ENCODE data around the gene E4F1. TPM values are rescaled to one million over a fixed set of nuclear protein-coding genes. Genes with fewer than 3 reads are reported as not detected.
A peak's percentile ranks its signal among the peaks of the same experiment; 100 is the strongest.
"Not testable (repeated sequence)": the region's sequence is repeated elsewhere in the genome, so short reads cannot be mapped to it uniquely, and the experiment has no call there.

Gene E4F1
- total RNA-seq, 2 experiments from 2014 or later: 26.3 to 29.4 TPM

- H3K36me3 Mint-ChIP-seq (ENCODE audit: low read depth): peaks cover 41% of the 10 kb centered on the region
- CTCF ChIA-PET: interaction anchor here (0.9 to 2.7 kb wide), 2 partner anchors 16 to 58 kb away, joined by 3 to 15 read pairs; partner anchors contain the start of gene RNPS1
- no peak overlapping the region for H3K4me3 Mint-ChIP-seq
- H3K9me3 Mint-ChIP-seq: no peaks in the 10 kb centered on the region
- peaks cover 21% of the 10 kb centered on the region for H3K4me1 Mint-ChIP-seq
- no peak for DNase-seq
- POLR2A ChIA-PET: interaction anchor here (0.6 to 5.4 kb wide), 9 partner anchors 12 to 660 kb away, joined by 3 to 43 read pairs (median 6); partner anchors contain the start of genes AMDHD2, DNASE1L2, NUBP2 and RNPS1
- H3K27ac Mint-ChIP-seq: peak overlapping the region; percentile 40
- no peaks in the 10 kb centered on the region for H3K27me3 Mint-ChIP-seq
Observed at GRCh38 chr16:2252806-2253148, 29.4 kb downstream of the E4F1 start.

DNA sequence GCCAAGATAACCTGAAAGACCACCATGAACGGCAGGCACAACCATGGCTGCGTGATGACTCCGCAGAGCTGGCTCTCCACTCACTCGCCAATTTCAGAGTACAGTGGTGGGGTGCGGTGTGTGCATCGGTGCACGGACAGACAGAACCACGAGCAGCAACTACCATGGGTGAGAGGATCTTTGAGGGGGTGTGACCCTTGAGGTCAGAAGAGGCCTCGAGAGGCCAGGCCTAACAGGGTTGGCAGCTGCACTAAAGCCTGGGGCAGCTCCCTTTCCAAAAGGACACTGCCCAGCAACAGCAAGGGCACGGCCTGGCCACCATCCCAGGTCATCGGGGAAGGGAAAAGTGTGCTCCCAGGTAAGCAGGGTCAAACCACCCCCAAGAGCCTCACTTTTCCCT is 29.9 kb downstream of the E4F1 start:
- peaks cover 46% of the 10 kb centered on the region for H3K36me3 Mint-ChIP-seq (ENCODE audit: low read depth)
- ChIA-PET POLR2A (interaction anchor here (0.7 to 5.4 kb wide), 6 partner anchors 11 to 660 kb away, joined by 3 to 43 read pairs (median 10); partner anchors contain the start of genes RNPS1 and TRAF7), CTCF (interaction anchor here (2.7 kb wide), 1 partner anchor 58 kb away, joined by 15 read pairs; no protein-coding TSS in a partner anchor)
- peaks cover 21% of the 10 kb centered on the region for H3K4me1 Mint-ChIP-seq
- H3K4me3 Mint-ChIP-seq: no peak overlapping the region
- H3K27me3 Mint-ChIP-seq: no peaks in the 10 kb centered on the region
- H3K9me3 Mint-ChIP-seq: no peaks in the 10 kb centered on the region
- no peak for DNase-seq
- no peak overlapping the region for H3K27ac Mint-ChIP-seq

GRCh38 chr16:2256531-2257140 is 33.2 kb downstream of the E4F1 start:
- Mint-ChIP-seq H3K27me3 (no peaks in the 10 kb centered on the region), H3K4me3 (no peak overlapping the region), H3K9me3 (no peaks in the 10 kb centered on the region), H3K36me3 (ENCODE audit: low read depth) (peaks cover 64% of the 10 kb centered on the region), H3K4me1 (peaks cover 10% of the 10 kb centered on the region), H3K27ac (no peak overlapping the region)
- ChIA-PET CTCF (interaction anchor here (0.8 kb wide), 1 partner anchor 105 kb away, joined by 3 read pairs; no protein-coding TSS in a partner anchor), POLR2A (interaction anchor here (1.0 to 1.7 kb wide), 2 partner anchors 13 to 42 kb away, joined by 6 read pairs; partner anchors contain the start of gene PGP)
- no peak for DNase-seq

DNA sequence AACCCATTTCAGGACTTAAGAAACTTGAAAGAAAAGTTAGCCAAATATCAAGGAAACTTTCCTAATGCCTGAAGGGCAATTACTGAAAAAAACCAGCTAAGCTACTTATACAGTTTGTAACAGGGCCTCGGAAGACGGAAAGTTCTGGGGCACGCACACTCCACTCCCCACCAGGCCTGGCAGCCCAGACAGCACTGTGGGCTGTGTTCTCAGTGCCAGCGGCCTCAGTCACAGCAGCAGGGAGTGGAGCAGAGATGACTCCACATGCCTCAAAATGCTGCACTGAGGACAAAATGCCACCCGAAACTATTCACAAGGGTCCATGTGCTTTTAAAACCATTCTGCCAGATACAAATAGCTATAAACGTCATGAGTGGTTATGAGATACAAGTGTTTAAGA is 34.3 kb downstream of the E4F1 start:
- no peaks in the 10 kb centered on the region for H3K9me3 Mint-ChIP-seq
- POLR2A ChIA-PET: no interaction called here
- DNase-seq: no peak
- H3K27me3 Mint-ChIP-seq: no peaks in the 10 kb centered on the region
- H3K27ac Mint-ChIP-seq: no peak overlapping the region
- peaks cover 72% of the 10 kb centered on the region for H3K36me3 Mint-ChIP-seq (ENCODE audit: low read depth)
- peaks cover 6% of the 10 kb centered on the region for H3K4me1 Mint-ChIP-seq
- CTCF ChIA-PET: interaction anchor here (0.6 kb wide), 1 partner anchor 662 kb away, joined by 3 read pairs; no protein-coding TSS in a partner anchor
- H3K4me3 Mint-ChIP-seq: no peak overlapping the region

DNA sequence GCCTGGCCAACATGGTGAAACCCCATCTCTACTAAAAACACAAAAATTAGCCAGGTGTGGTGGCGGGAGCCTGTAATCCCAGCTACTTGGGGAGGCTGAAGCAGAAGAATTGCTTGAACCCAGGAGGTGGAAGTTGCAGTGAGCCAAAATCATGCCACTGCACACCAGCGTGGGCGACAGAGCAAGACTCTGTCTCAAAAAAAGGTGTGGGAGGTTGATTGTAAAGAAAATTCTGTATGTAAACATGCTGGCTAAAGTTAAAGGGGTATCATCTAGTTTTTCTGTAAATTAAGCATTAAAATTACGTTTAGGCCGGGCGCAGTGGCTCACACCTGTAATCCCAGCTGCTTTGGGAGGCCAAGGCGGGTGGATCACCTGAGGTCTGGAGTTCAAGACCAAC is 35.1 kb downstream of the E4F1 start:
- H3K9me3 Mint-ChIP-seq, H3K27me3 Mint-ChIP-seq, H3K4me3 Mint-ChIP-seq, CTCF ChIA-PET, DNase-seq, H3K27ac Mint-ChIP-seq, POLR2A ChIA-PET, H3K4me1 Mint-ChIP-seq: not testable (repeated sequence)
- H3K36me3 Mint-ChIP-seq (ENCODE audit: low read depth): peaks cover 70% of the 10 kb centered on the region

DNA sequence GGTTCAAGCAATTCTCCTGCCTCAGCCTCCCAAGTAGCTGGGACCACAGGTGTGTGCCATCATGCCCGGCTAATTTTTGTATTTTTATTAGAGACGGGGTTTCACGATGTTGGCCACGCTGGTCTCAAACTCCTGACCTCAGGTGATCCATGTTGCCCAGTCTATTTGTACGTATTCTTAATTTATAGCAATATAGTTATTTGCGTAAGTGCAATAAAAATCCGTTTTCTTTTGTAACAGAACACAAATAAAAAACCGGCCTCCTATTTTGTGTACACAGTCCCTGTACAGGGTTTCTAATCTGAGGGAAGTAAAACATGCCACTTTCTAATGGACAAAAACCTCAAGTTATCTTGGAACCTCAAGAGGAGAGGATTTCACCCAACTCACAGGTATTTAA is 36.9 kb downstream of the E4F1 start:
- ChIA-PET CTCF (no interaction called here), POLR2A (interaction anchor here (1.9 kb wide), 1 partner anchor 9 kb away, joined by 9 read pairs; the partner anchor contains the start of gene ECI1)
- DNase-seq: no peak
- Mint-ChIP-seq H3K9me3 (no peaks in the 10 kb centered on the region), H3K36me3 (ENCODE audit: low read depth) (peaks cover 76% of the 10 kb centered on the region), H3K27me3 (no peaks in the 10 kb centered on the region), H3K27ac (no peak overlapping the region), H3K4me3 (no peak overlapping the region), H3K4me1 (peaks cover 12% of the 10 kb centered on the region)

- peaks cover 29% of the 10 kb centered on the region for H3K4me1 Mint-ChIP-seq
Observed at GRCh38 chr16:2263026-2263425, 39.6 kb downstream of the E4F1 start.

DNA sequence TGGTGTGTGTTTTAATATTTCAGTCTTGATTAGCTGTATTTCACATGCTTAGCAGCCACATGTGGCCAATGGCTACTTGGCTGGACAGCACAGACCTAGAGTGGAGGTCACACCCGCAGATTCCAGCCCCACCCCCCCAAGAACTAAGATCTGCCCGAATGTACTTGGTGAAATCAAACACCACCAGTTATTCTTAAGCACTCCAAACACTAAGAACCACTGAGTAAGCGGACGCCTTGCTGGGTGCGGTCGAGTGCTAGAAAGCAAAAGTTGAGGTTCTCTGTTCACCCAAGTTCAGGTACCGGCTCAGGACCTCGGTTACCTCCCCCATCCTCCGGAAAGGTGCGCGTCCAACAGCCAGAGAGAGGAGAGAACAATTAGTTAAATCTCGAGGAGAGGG is 43.5 kb downstream of the E4F1 start:
- H3K4me1 Mint-ChIP-seq: peaks cover 40% of the 10 kb centered on the region
- CTCF ChIA-PET, H3K9me3 Mint-ChIP-seq, H3K27me3 Mint-ChIP-seq: not testable (repeated sequence)
- peaks cover 47% of the 10 kb centered on the region for H3K36me3 Mint-ChIP-seq (ENCODE audit: low read depth)
- peak overlapping the region; percentile 97 for H3K27ac Mint-ChIP-seq
- peak overlapping the region; percentile 95 for H3K4me3 Mint-ChIP-seq
- POLR2A ChIA-PET: interaction anchor here (1.0 to 5.3 kb wide), 2 partner anchors 15 to 52 kb away, joined by 4 to 42 read pairs; partner anchors contain the start of genes ECI1 and PGP
- DNase-seq: peak; percentile 53

More at GRCh38 chr16:2263026-2263425, 39.6 kb downstream of the E4F1 start:
- peaks cover 67% of the 10 kb centered on the region for H3K36me3 Mint-ChIP-seq (ENCODE audit: low read depth)
- not testable (repeated sequence) for H3K27me3 Mint-ChIP-seq, H3K27ac Mint-ChIP-seq, DNase-seq, H3K4me3 Mint-ChIP-seq, H3K9me3 Mint-ChIP-seq
- ChIA-PET POLR2A (interaction anchor here (5.3 kb wide), 1 partner anchor 11 kb away, joined by 42 read pairs; the partner anchor contains the start of gene ECI1), CTCF (interaction anchor here (2.1 kb wide), 1 partner anchor 12 kb away, joined by 6 read pairs; the partner anchor contains the start of gene ECI1)

DNA sequence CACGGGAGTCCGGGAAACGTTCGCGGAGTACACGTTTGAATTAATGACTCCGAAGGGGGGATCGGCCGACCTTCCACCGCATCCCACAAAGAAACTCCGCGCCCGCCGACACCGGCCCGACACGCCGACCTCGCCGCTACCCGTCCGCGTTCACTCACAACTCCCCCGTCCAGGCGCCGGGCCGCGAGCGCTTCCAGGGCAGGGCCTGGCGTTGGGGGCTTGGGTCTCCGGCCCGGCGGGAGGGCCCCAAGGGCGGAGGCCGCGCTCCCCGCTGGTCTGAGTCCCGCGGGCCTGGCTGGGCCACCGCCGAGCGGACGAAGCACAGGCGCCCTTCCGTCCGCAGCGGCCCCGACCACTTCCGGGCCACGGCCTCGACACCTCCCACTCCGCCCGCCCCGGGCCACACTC is 44.1 kb downstream of the E4F1 start:
- Mint-ChIP-seq H3K4me1 (peaks cover 40% of the 10 kb centered on the region), H3K27ac (peak overlapping the region; percentile 97), H3K36me3 (ENCODE audit: low read depth) (peaks cover 40% of the 10 kb centered on the region), H3K4me3 (peak overlapping the region; percentile 95)
- H3K27me3 Mint-ChIP-seq, H3K9me3 Mint-ChIP-seq, DNase-seq, CTCF ChIA-PET: not testable (repeated sequence)
- POLR2A ChIA-PET: interaction anchor here (5.3 kb wide), 1 partner anchor 15 kb away, joined by 42 read pairs; the partner anchor contains the start of gene ECI1

GRCh38 chr16:2267913-2268666 is 44.7 kb downstream of the E4F1 start, which contains the start of gene RNPS1:
RNPS1 (minus strand) TSS chr16:2268126; CDS start chr16:2264643, 3,483 bp downstream.
- Mint-ChIP-seq H3K27ac (peak within 1 kb of the TSS; percentile 97), H3K4me3 (peak within 1 kb of the TSS; percentile 95), H3K9me3 (no peaks in the 10 kb centered on the region), H3K27me3 (no peaks in the 10 kb centered on the region), H3K4me1 (peaks cover 40% of the 10 kb centered on the region), H3K36me3 (ENCODE audit: low read depth) (peaks cover 35% of the 10 kb centered on the region)
- POLR2A ChIA-PET: interaction anchor here (0.7 to 4.1 kb wide), 12 partner anchors 12 to 253 kb away, joined by 3 to 43 read pairs (median 4); partner anchors contain the start of genes ABCA3, CCNF, E4F1 and ECI1
- DNase-seq: peak; percentile 96
- CTCF ChIA-PET: interaction anchor here (1.2 to 1.7 kb wide), 2 partner anchors 16 to 73 kb away, joined by 3 to 4 read pairs; no protein-coding TSS in a partner anchor

DNA sequence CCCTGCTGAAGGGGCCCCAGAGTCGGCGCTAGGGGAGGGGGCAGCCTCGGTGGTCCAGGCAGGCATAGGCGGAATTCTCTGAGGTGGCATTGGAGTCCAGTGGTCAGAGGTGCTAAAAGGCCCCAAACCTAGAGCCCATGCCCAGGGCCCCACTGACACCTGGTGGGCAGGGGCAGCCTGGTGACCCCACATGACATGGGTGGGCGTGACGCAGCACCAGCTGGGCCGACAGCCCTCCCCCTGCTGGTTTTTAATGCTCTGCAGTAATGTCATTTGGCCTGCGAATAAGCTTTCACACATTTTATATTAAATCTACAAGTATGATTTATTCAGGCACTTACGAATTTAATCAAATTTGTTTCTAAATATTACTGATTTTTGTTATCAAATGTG is 46.7 kb downstream of the E4F1 start:
- POLR2A ChIA-PET: interaction anchor here (1.1 to 4.1 kb wide), 7 partner anchors 8 to 70 kb away, joined by 3 to 43 read pairs (median 5); partner anchors contain the start of genes ABCA3, ECI1 and PGP
- peaks cover 20% of the 10 kb centered on the region for H3K36me3 Mint-ChIP-seq (ENCODE audit: low read depth)

GRCh38 chr16:2270588-2271470 is 47.4 kb downstream of the E4F1 start:
- Mint-ChIP-seq H3K4me1 (peaks cover 24% of the 10 kb centered on the region), H3K36me3 (ENCODE audit: low read depth) (peaks cover 16% of the 10 kb centered on the region), H3K27ac (no peak overlapping the region), H3K4me3 (no peak overlapping the region), H3K9me3 (no peaks in the 10 kb centered on the region), H3K27me3 (no peaks in the 10 kb centered on the region)
- CTCF ChIA-PET: no interaction called here
- POLR2A ChIA-PET: interaction anchor here (0.6 to 4.1 kb wide), 5 partner anchors 9 to 252 kb away, joined by 3 to 43 read pairs (median 3); partner anchors contain the start of genes ABCA3 and ECI1
- no peak for DNase-seq

More for the DNA sequence above, 46.7 kb downstream of the E4F1 start:
- no peak for DNase-seq
- peak overlapping the region; percentile 95 for H3K4me3 Mint-ChIP-seq
- CTCF ChIA-PET: no interaction called here
- no peaks in the 10 kb centered on the region for H3K9me3 Mint-ChIP-seq
- peaks cover 31% of the 10 kb centered on the region for H3K4me1 Mint-ChIP-seq
- H3K27ac Mint-ChIP-seq: no peak overlapping the region
- no peaks in the 10 kb centered on the region for H3K27me3 Mint-ChIP-seq

Data from activated CD4-positive, alpha-beta memory T cell treated with anti-CD3 and anti-CD28 coated beads, Interleukin-2, amount 10 ng/mL, durations not matched to agents 7 days and 5 days (primary cell).